ENCODE results near the gene MTMR6.

GRCh38 chr13:25329706-25330105 lies 42.4 kb upstream of the MTMR6 start:
- no peak for TF ChIP-seq CTCF (conservative IDR thresholded peaks at IDR 0.05; ENCODE audit: low read length)
- TF ChIP-seq EZH2phosphoT487 (IDR thresholded peaks at IDR 0.05; ENCODE audit: borderline replicate concordance, low read depth, low read length): no peak
